Neural progenitor cell (in vitro differentiated cells): ENCODE results near the gene NPC1L1.

ENCODE experiments used
- CTCF ChIP-seq: fragments of 200-600 bp; sonication (generic); IDR thresholded peaks from 2 replicates; pipeline ENCODE4 v1.5.1; 2017; ENCODE audit warnings: antibody characterized with exemption, mild to moderate bottlenecking
- EZH2 ChIP-seq: fragments of 200-600 bp; sonication (generic); IDR thresholded peaks from 2 replicates; pipeline ENCODE4 v1.6.1; 2017; ENCODE audit warnings: antibody characterized with exemption, mild to moderate bottlenecking, moderate library complexity

GRCh38 chr7:44482502-44483485, 58.3 kb downstream of the NPC1L1 start:
- TF ChIP-seq EZH2 (no peak), CTCF (no peak)
